CD4-positive, alpha-beta memory T cell (primary cell): ENCODE results near the gene SMAD3. TPM values are rescaled to one million over a fixed set of nuclear protein-coding genes. Genes with fewer than 3 reads are reported as not detected.
A peak's percentile ranks its signal among the peaks of the same experiment; 100 is the strongest.

ENCODE experiments used
- CTCF ChIA-PET: fragments of 350-600 bp; sonication (Branson Sonifier 250); formaldehyde crosslinking; loops from one replicate; lab custom pipeline; 2021; ENCODE audit warnings: inconsistent platforms; ENCODE audit not compliant: partially characterized antibody; lab: Charles Lee
- POLR2A ChIA-PET: fragments of 350-600 bp; sonication (Branson Sonifier 250); formaldehyde crosslinking; loops from one replicate; lab custom pipeline; 2021; ENCODE audit not compliant: partially characterized antibody; lab: Charles Lee
- DNase-seq, 5 donors: peaks; one replicate each; pipeline versions ENCODE4 v3.0.0 to v3.0.0-alpha.2; 2020 to 2022; ENCODE audit warnings: mixed read lengths in 1 of 5
- H3K27ac ChIP-seq: one replicate; pipeline ENCODE4 v1.7.0; 2013; ENCODE audit warnings: low read depth, low read length
- H3K27me3 ChIP-seq: 2 replicates; pipeline ENCODE4 v1.7.0; 2013; ENCODE audit warnings: mild to moderate bottlenecking, low read length, moderate library complexity; ENCODE audit not compliant: insufficient read depth
- H3K36me3 ChIP-seq: 2 replicates; pipeline ENCODE4 v1.7.0; 2013; ENCODE audit warnings: mild to moderate bottlenecking, low read length, moderate library complexity; ENCODE audit not compliant: insufficient read depth
- H3K4me1 ChIP-seq: 2 replicates; pipeline ENCODE4 v1.7.0; 2013; ENCODE audit warnings: mild to moderate bottlenecking, low read length, moderate library complexity; ENCODE audit not compliant: insufficient read depth
- H3K4me3 ChIP-seq, 2 donors: one replicate each; pipeline ENCODE4 v1.7.0; 2013; ENCODE audit warnings: low read length in 2 of 2, mild to moderate bottlenecking in 1 of 2
- H3K9me3 ChIP-seq, 2 donors: one replicate each; pipeline ENCODE4 v1.7.0; 2013; ENCODE audit warnings: low read length in 2 of 2, control low read depth in 1 of 2; ENCODE audit not compliant: control insufficient read depth in 1 of 2
- H3K27ac Mint-ChIP-seq, 7 donors: one replicate each; pipeline ENCODE4 v1.8.0; 2020 to 2021; ENCODE audit warnings: mixed read lengths in 7 of 7, mild to moderate bottlenecking in 6 of 7, inconsistent platforms in 3 of 7, moderate library complexity in 3 of 7
- H3K27me3 Mint-ChIP-seq, 2 donors: one replicate each; pipeline ENCODE4 v1.8.0; 2020 to 2021; ENCODE audit warnings: mixed read lengths in 2 of 2
- H3K36me3 Mint-ChIP-seq, 2 donors: one replicate each; pipeline ENCODE4 v1.8.0; 2020 to 2021; ENCODE audit warnings: mixed read lengths in 2 of 2, inconsistent platforms in 1 of 2, mild to moderate bottlenecking in 1 of 2
- H3K4me1 Mint-ChIP-seq, 4 donors: one replicate each; pipeline ENCODE4 v1.8.0; 2020 to 2021; ENCODE audit warnings: mixed read lengths in 4 of 4, mild to moderate bottlenecking in 1 of 4
- H3K4me3 Mint-ChIP-seq, 8 donors: one replicate each; pipeline ENCODE4 v1.8.0; 2020 to 2021; ENCODE audit warnings: mixed read lengths in 8 of 8, mild to moderate bottlenecking in 7 of 8, moderate library complexity in 6 of 8, inconsistent platforms in 3 of 8
- H3K9me3 Mint-ChIP-seq, 8 donors: one replicate each; pipeline ENCODE4 v1.8.0; 2020 to 2021; ENCODE audit warnings: mixed read lengths in 8 of 8, mild to moderate bottlenecking in 5 of 8, inconsistent platforms in 3 of 8, moderate library complexity in 1 of 8
- intact Hi-C: fragments of 100-400 bp; cut with micrococcal nuclease; formaldehyde crosslinking; loops from one replicate; pipeline ENCODE4 v1.15.1; 2023
- polyA plus RNA-seq, 2 donors: library from polyadenylated mRNA; unstranded; fragments of 300-500 nt; fragmentation: Illumina TruSeq; gene quantifications; one replicate each; pipeline ENCODE4 v1.2.3, GENCODE V29; 2021
- total RNA-seq, 2 experiments: library from RNA; stranded (reverse); gene quantifications; one replicate each; pipeline ENCODE4 v1.2.3, GENCODE V29; 2021

SMAD3 gene
- total and polyA plus RNA-seq, 4 experiments from 2014 or later, result 14.6 to 197 (median 110) TPM

- Mint-ChIP-seq H3K36me3 (peaks cover 66 to 89% of the 10 kb centered on the region in 2 donors), H3K27ac (peak overlapping the region in 5 of 7 donors; percentile 49 to 81 (median 69)), H3K4me1 (peaks cover 36 to 74% (median 54%) of the 10 kb centered on the region in 4 donors), H3K27me3 (no peaks in the 10 kb centered on the region), H3K4me3 (peak overlapping the region in 1 of 8 donors; percentile 5), H3K9me3 (no peaks in the 10 kb centered on the region)
- DNase-seq, result no peak
- intact Hi-C loops, result no loop called here
- no peaks in the 10 kb centered on the region for H3K27me3 ChIP-seq
- H3K27ac ChIP-seq, result no peak overlapping the region
- H3K36me3 ChIP-seq, result peaks cover 64% of the 10 kb centered on the region
- peaks cover 28% of the 10 kb centered on the region for H3K4me1 ChIP-seq
- ChIA-PET POLR2A (no interaction called here), CTCF (no interaction called here)
- H3K9me3 ChIP-seq, result no peaks in the 10 kb centered on the region
- H3K4me3 ChIP-seq, result no peak overlapping the region
Observed at GRCh38 chr15:67172172-67172571, 106.8 kb downstream of the SMAD3 start.

DNA sequence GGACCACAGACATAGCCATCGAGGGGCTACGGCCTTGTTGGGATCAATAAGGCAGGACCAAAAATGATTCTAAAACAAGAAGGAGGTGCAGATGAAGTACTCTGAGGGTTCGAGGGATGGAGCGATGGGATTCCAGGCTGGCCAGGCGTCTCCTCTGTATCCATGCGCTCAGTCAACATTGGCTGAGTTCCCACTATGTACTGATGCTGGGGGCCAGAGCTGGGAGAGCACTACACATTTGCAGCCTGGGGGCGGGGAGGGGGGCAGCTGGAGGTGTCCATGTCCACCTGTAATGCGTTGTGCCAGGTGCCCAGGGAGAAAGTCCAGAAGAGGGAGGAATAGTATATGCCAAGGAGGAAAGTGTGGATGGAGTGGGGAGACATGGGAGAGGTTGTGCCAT, 107.6 kb downstream of the SMAD3 start:
- H3K4me1 Mint-ChIP-seq, result peaks cover 36 to 72% (median 53%) of the 10 kb centered on the region in 4 donors
- no peaks in the 10 kb centered on the region for H3K9me3 ChIP-seq
- H3K4me3 Mint-ChIP-seq, result peak overlapping the region in 1 of 8 donors; percentile 12
- CTCF ChIA-PET, result no interaction called here
- POLR2A ChIA-PET, result no interaction called here
- no peaks in the 10 kb centered on the region for H3K27me3 ChIP-seq
- no peak overlapping the region for H3K4me3 ChIP-seq
- H3K27me3 Mint-ChIP-seq, result no peaks in the 10 kb centered on the region
- peak overlapping the region; percentile 42 to 86 (median 65) for H3K27ac Mint-ChIP-seq
- DNase-seq, result no peak
- H3K9me3 Mint-ChIP-seq, result no peaks in the 10 kb centered on the region
- H3K36me3 ChIP-seq, result peaks cover 61% of the 10 kb centered on the region
- peaks cover 28% of the 10 kb centered on the region for H3K4me1 ChIP-seq
- no peak overlapping the region for H3K27ac ChIP-seq
- H3K36me3 Mint-ChIP-seq, result peaks cover 60 to 81% of the 10 kb centered on the region in 2 donors
- intact Hi-C loops, result no loop called here

DNA sequence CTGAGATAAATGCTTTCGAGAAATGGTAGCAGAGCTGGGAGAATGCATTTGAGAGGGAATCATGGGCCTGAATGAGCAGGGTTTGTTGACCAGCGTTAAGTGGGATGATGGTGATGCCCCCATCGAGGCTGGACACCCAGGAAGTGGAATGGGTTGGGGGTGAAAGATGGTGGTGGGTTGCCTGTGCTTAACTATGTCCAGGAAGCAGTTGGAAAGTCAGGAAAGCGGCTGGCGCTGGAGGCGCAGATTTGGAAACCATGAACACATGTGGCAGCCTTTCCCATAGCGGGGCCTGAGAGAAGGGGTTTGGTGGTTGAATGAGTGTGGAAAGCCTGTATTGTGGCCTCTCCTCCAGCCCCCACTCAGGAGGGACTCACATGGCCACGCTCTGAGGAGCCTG, 108.4 kb downstream of the SMAD3 start:
- Mint-ChIP-seq H3K4me3 (no peak overlapping the region), H3K27me3 (no peaks in the 10 kb centered on the region), H3K4me1 (peaks cover 38 to 64% (median 51%) of the 10 kb centered on the region in 4 donors), H3K27ac (peak overlapping the region; percentile 42 to 85 (median 80)), H3K9me3 (no peaks in the 10 kb centered on the region), H3K36me3 (peaks cover 55 to 79% of the 10 kb centered on the region in 2 donors)
- ChIA-PET POLR2A (interaction anchor here (1.4 kb wide), 1 partner anchor 25 kb away, joined by 4 read pairs; no protein-coding TSS in a partner anchor), CTCF (no interaction called here)
- no peak for DNase-seq
- Histone ChIP-seq H3K4me3 (no peak overlapping the region), H3K36me3 (peaks cover 60% of the 10 kb centered on the region), H3K4me1 (peaks cover 28% of the 10 kb centered on the region), H3K27me3 (no peaks in the 10 kb centered on the region), H3K9me3 (no peaks in the 10 kb centered on the region), H3K27ac (no peak overlapping the region)
- intact Hi-C loops, result no loop called here

DNA sequence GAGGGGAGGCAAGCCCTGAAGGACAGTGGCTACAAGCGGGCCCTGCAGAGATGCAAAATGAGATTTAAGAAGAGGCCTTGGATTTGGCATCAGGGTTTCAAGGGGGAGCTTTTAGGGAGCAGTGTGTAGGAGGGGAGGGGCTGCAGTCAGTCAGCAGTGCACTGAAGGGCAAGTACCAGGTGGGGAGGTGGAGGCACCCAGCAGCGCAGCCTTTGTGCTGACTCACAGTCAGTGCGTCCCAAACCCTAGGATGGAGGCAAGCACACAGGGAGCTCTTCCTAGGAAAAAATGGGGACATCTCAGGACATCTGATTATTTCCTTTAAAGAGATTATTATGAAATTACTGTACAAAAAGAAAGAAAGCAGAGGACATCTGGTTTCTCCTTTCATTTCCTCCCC, 109.0 kb downstream of the SMAD3 start:
- H3K4me1 ChIP-seq, result peaks cover 28% of the 10 kb centered on the region
- Mint-ChIP-seq H3K27ac (peak overlapping the region; percentile 61 to 91 (median 82)), H3K27me3 (no peaks in the 10 kb centered on the region), H3K4me1 (peaks cover 38 to 64% (median 51%) of the 10 kb centered on the region in 4 donors), H3K9me3 (no peaks in the 10 kb centered on the region), H3K4me3 (peak overlapping the region in 1 of 8 donors; percentile 13), H3K36me3 (peaks cover 52 to 80% of the 10 kb centered on the region in 2 donors)
- peaks cover 63% of the 10 kb centered on the region for H3K36me3 ChIP-seq
- ChIA-PET CTCF (interaction anchor here (0.7 kb wide), 1 partner anchor 19 kb away, joined by 3 read pairs; no protein-coding TSS in a partner anchor), POLR2A (interaction anchor here (0.7 to 1.4 kb wide), 2 partner anchors 17 to 25 kb away, joined by 3 to 4 read pairs; no protein-coding TSS in a partner anchor)
- intact Hi-C loops, result no loop called here
- DNase-seq, result no peak
- H3K9me3 ChIP-seq, result no peaks in the 10 kb centered on the region
- H3K27ac ChIP-seq, result peak overlapping the region; percentile 23
- no peaks in the 10 kb centered on the region for H3K27me3 ChIP-seq
- no peak overlapping the region for H3K4me3 ChIP-seq

- Mint-ChIP-seq H3K4me3 (peak overlapping the region in 2 of 8 donors; percentile 2 to 8), H3K27me3 (no peaks in the 10 kb centered on the region), H3K36me3 (peaks cover 51 to 81% of the 10 kb centered on the region in 2 donors), H3K27ac (peak overlapping the region; percentile 65 to 91 (median 82)), H3K4me1 (peaks cover 34 to 61% (median 48%) of the 10 kb centered on the region in 4 donors), H3K9me3 (peaks cover 0 to 3% (median 0%) of the 10 kb centered on the region in 8 donors)
- H3K9me3 ChIP-seq, result no peaks in the 10 kb centered on the region
- intact Hi-C loops, result no loop called here
- H3K4me3 ChIP-seq, result no peak overlapping the region
- ChIA-PET POLR2A (interaction anchor here (0.7 to 1.4 kb wide), 2 partner anchors 17 to 26 kb away, joined by 3 to 4 read pairs; no protein-coding TSS in a partner anchor), CTCF (interaction anchor here (0.7 to 1.2 kb wide), 2 partner anchors 19 to 109 kb away, joined by 3 read pairs; partner anchors contain the start of gene SMAD3)
- DNase-seq, result no peak
- H3K27me3 ChIP-seq, result no peaks in the 10 kb centered on the region
- peaks cover 68% of the 10 kb centered on the region for H3K36me3 ChIP-seq
- peak overlapping the region; percentile 23 for H3K27ac ChIP-seq
- H3K4me1 ChIP-seq, result peaks cover 28% of the 10 kb centered on the region
Observed at GRCh38 chr15:67174864-67175573, 109.6 kb downstream of the SMAD3 start.

- no peak for DNase-seq
- intact Hi-C loops, result no loop called here
- Mint-ChIP-seq H3K36me3 (peaks cover 46 to 77% of the 10 kb centered on the region in 2 donors), H3K27ac (peak overlapping the region; percentile 65 to 91 (median 82)), H3K4me1 (peaks cover 33 to 59% (median 46%) of the 10 kb centered on the region in 4 donors), H3K4me3 (peak overlapping the region in 3 of 8 donors; percentile 1 to 15 (median 8)), H3K27me3 (no peaks in the 10 kb centered on the region), H3K9me3 (peaks cover 0 to 3% (median 0%) of the 10 kb centered on the region in 8 donors)
- Histone ChIP-seq H3K4me1 (peaks cover 28% of the 10 kb centered on the region), H3K9me3 (no peaks in the 10 kb centered on the region), H3K27ac (peak overlapping the region; percentile 23), H3K27me3 (no peaks in the 10 kb centered on the region), H3K4me3 (no peak overlapping the region), H3K36me3 (peaks cover 64% of the 10 kb centered on the region)
- ChIA-PET CTCF (interaction anchor here (1.2 kb wide), 1 partner anchor 110 kb away, joined by 3 read pairs; the partner anchor contains the start of gene SMAD3), POLR2A (no interaction called here)
Observed at GRCh38 chr15:67175643-67176071, 110.3 kb downstream of the SMAD3 start.
